Keratinocyte (primary cell): Measurements from ENCODE around the gene SLCO2B1. TPM values are rescaled to one million over a fixed set of nuclear protein-coding genes. Genes with fewer than 3 reads are reported as not detected.

Source experiments
- DNase-seq: peaks from one replicate; pipeline ENCODE4 v3.0.0-alpha.2; 2011; ENCODE audit warnings: low read depth, missing footprints, low spot score
- FAIRE-seq: peaks from 2 replicates; lab custom pipeline; 2011; peaks lifted over from hg19 to GRCh38; lab: Jason Lieb, UNC
- H2AFZ ChIP-seq: 2 replicates; pipeline ENCODE4 v1.6.0; 2012; ENCODE audit warnings: low read length, control low read depth, inconsistent platforms; ENCODE audit not compliant: control insufficient read depth
- H3K27ac ChIP-seq: 2 replicates; pipeline ENCODE4 v1.5.1; 2011; ENCODE audit warnings: low read length; ENCODE audit not compliant: control insufficient read depth, insufficient read depth
- H3K27me3 ChIP-seq: 3 replicates; pipeline ENCODE4 v1.6.0; 2011; ENCODE audit warnings: low read length; ENCODE audit not compliant: control insufficient read depth, insufficient read depth; ENCODE audit errors: extremely low read depth
- H3K36me3 ChIP-seq, 2 experiments: 2 replicates in 1 of 2; 3 replicates in 1 of 2; pipeline ENCODE4 v1.5.1; 2011; ENCODE audit warnings: low read length in 2 of 2, mild to moderate bottlenecking in 1 of 2; ENCODE audit not compliant: control insufficient read depth in 2 of 2, insufficient read depth in 2 of 2; ENCODE audit errors: extremely low read depth in 1 of 2
- H3K4me1 ChIP-seq: 3 replicates; pipeline ENCODE4 v1.5.1; 2011; ENCODE audit warnings: low read length; ENCODE audit not compliant: control insufficient read depth, insufficient read depth; ENCODE audit errors: extremely low read depth
- H3K4me2 ChIP-seq: 3 replicates; pipeline ENCODE4 v1.6.0; 2011; ENCODE audit warnings: low read depth, low read length; ENCODE audit not compliant: control insufficient read depth, insufficient read depth; ENCODE audit errors: extremely low read depth
- H3K4me3 ChIP-seq, 3 experiments: fragments of 200-600 bp in 1 of 3; sonication (generic) in 1 of 3; 2 replicates in 2 of 3; 3 replicates in 1 of 3; pipeline ENCODE4 v1.5.1; 2011 to 2016; ENCODE audit warnings: low read length in 3 of 3, mild to moderate bottlenecking in 3 of 3, control low read depth in 2 of 3, inconsistent platforms in 1 of 3, low read depth in 1 of 3, mixed read lengths in 1 of 3, mixed run types in 1 of 3, moderate library complexity in 1 of 3; ENCODE audit not compliant: control insufficient read depth in 2 of 3, insufficient read depth in 2 of 3; ENCODE audit errors: extremely low read depth in 1 of 3
- H3K79me2 ChIP-seq: 2 replicates; pipeline ENCODE4 v1.6.0; 2012; ENCODE audit warnings: low read length; ENCODE audit not compliant: control insufficient read depth, insufficient read depth
- H3K9ac ChIP-seq: 3 replicates; pipeline ENCODE4 v1.6.0; 2011; ENCODE audit warnings: low read length; ENCODE audit not compliant: control insufficient read depth, insufficient read depth; ENCODE audit errors: extremely low read depth
- H3K9me1 ChIP-seq: 3 replicates; pipeline ENCODE4 v1.6.0; 2011; ENCODE audit warnings: low read length; ENCODE audit not compliant: control insufficient read depth, insufficient read depth; ENCODE audit errors: extremely low read depth
- H3K9me3 ChIP-seq: 2 replicates; pipeline ENCODE4 v1.5.1; 2012; ENCODE audit warnings: low read depth, low read length; ENCODE audit not compliant: control insufficient read depth
- H4K20me1 ChIP-seq: 3 replicates; pipeline ENCODE4 v1.6.0; 2011; ENCODE audit warnings: low read length; ENCODE audit not compliant: control insufficient read depth, insufficient read depth; ENCODE audit errors: extremely low read depth
- EZH2 ChIP-seq: IDR thresholded peaks from one replicate; pipeline ENCODE4 v1.6.1; 2012; ENCODE audit warnings: inconsistent platforms, mild to moderate bottlenecking, low read length, moderate library complexity
- dilution Hi-C: fragments of 300-500 bp; cut with MboI; formaldehyde crosslinking; loops from one replicate; pipeline ENCODE4 v1.7.0; 2020; ENCODE audit warnings: low sequenced_read_pairs; ENCODE audit not compliant: extremely low pct_ligation_motif_present
- polyA plus RNA-seq, 5 experiments: library from polyadenylated mRNA; depleted of rRNA in 3 of 5; stranded (reverse) in 3 of 5; stranded (forward) in 1 of 5; unstranded in 1 of 5; fragments of >200 nt; gene quantifications; 1 replicate in 1 of 5; 2 replicates in 3 of 5; 3 replicates in 1 of 5; pipeline versions ENCODE4 v1.2.1 to v1.2.3, GENCODE V29; 2011 to 2012; ENCODE audit warnings: missing spikeins in 2 of 5, low read depth in 1 of 5, low replicate concordance in 1 of 5
- TF ChIP-seq, protein P1 (sequence below), 3 experiments: IDR thresholded peaks in 1 of 3; conservative IDR thresholded peaks in 1 of 3; optimal IDR thresholded peaks in 1 of 3; 2 replicates in 2 of 3; 3 replicates in 1 of 3; pipeline versions ENCODE3 to v1.5.1; 2011; ENCODE audit warnings: low read length in 3 of 3, mild to moderate bottlenecking in 3 of 3, moderate library complexity in 2 of 3, control low read depth in 1 of 3, inconsistent platforms in 1 of 3; ENCODE audit not compliant: insufficient read depth in 2 of 3; ENCODE audit errors: extremely low read depth in 1 of 3

SLCO2B1 gene
- polyA plus RNA-seq, 1 donor (not counting 4 experiments of a cell fraction or from before 2014, with no cell fraction given) = not detected

DNA sequence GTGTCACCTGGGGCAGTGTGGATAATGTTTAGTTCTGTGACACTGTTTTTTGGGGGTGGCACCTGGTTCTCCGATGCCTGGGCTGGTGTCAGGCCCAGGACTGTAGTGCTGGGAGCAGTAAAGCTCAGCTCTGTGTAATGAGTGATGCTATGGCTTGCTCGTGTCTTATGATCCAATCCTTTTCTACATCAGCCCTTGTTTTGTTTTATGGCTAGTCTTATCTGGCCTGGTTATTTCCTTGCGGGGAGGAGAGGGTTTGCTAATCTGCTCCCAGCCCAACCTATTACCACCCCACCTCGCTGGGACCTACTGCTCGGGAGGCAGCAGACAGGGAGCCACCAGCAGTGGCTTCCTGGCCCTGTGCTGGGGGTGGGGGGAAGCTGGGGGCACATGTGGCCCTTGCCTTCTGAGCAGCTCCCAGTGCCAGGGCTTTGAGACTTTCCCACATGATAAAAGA is 54.7 kb downstream of the SLCO2B1 start:
- DNase-seq (no peak), FAIRE-seq (no peak)
- Histone ChIP-seq H3K4me3 (no peak overlapping the region), H3K27me3 (peaks cover 21% of the 10 kb centered on the region), H4K20me1 (peaks cover 2% of the 10 kb centered on the region), H3K36me3 (no peaks in the 10 kb centered on the region), H3K9ac (no peak overlapping the region), H3K27ac (no peak overlapping the region), H3K79me2 (no peaks in the 10 kb centered on the region), H3K9me1 (no peaks in the 10 kb centered on the region), H3K4me2 (no peak overlapping the region), H3K4me1 (no peaks in the 10 kb centered on the region), H2AFZ (no peak overlapping the region), H3K9me3 (no peaks in the 10 kb centered on the region)
- no peak for TF ChIP-seq EZH2
- TF ChIP-seq, protein P1, sequence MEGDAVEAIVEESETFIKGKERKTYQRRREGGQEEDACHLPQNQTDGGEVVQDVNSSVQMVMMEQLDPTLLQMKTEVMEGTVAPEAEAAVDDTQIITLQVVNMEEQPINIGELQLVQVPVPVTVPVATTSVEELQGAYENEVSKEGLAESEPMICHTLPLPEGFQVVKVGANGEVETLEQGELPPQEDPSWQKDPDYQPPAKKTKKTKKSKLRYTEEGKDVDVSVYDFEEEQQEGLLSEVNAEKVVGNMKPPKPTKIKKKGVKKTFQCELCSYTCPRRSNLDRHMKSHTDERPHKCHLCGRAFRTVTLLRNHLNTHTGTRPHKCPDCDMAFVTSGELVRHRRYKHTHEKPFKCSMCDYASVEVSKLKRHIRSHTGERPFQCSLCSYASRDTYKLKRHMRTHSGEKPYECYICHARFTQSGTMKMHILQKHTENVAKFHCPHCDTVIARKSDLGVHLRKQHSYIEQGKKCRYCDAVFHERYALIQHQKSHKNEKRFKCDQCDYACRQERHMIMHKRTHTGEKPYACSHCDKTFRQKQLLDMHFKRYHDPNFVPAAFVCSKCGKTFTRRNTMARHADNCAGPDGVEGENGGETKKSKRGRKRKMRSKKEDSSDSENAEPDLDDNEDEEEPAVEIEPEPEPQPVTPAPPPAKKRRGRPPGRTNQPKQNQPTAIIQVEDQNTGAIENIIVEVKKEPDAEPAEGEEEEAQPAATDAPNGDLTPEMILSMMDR (optimal IDR thresholded peaks at IDR 0.05 in 1 of 3, IDR thresholded peaks at IDR 0.05 in 1 of 3, conservative IDR thresholded peaks at IDR 0.05 in 1 of 3; ENCODE audit: extremely low read depth in 1 of 3, insufficient read depth in 2 of 3, low read length in 3 of 3) = no peak
- dilution Hi-C loops = loop anchor here (25.0 kb wide), 1 partner anchor 168 kb away; no protein-coding TSS in a partner anchor

DNA sequence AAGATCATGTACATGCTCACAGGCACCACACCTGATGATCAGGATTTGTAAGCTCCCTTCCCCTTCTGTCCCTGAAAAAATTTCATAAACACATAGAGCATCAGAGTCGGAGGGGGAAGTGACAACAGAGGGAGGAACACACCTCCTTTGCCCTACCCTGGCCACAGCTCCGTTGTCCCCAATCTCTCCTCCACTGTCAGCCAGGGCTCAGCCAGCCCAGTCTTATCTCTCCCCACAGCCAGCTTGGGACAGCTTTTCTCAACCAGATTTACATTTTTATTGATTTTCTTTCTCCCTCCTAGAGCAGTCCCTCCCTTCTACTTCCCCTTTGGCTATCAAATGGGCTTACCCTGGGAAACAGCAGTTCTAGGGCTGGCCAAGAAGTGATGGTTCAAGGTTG is 57.5 kb downstream of the SLCO2B1 start:
- FAIRE-seq = no peak

More for the DNA sequence above, 57.5 kb downstream of the SLCO2B1 start:
- dilution Hi-C loops = loop anchor here (25.0 kb wide), 1 partner anchor 171 kb away; no protein-coding TSS in a partner anchor
- Histone ChIP-seq H3K79me2 (no peaks in the 10 kb centered on the region), H3K36me3 (no peaks in the 10 kb centered on the region), H3K9ac (no peak overlapping the region), H3K27me3 (peaks cover 15% of the 10 kb centered on the region), H3K4me1 (no peaks in the 10 kb centered on the region), H3K9me1 (no peaks in the 10 kb centered on the region), H3K9me3 (no peaks in the 10 kb centered on the region), H3K4me3 (no peak overlapping the region), H3K27ac (no peak overlapping the region), H3K4me2 (no peak overlapping the region), H4K20me1 (peaks cover 2% of the 10 kb centered on the region), H2AFZ (no peak overlapping the region)
- no peak for TF ChIP-seq EZH2
- TF ChIP-seq, protein P1 (optimal IDR thresholded peaks at IDR 0.05 in 1 of 3, IDR thresholded peaks at IDR 0.05 in 1 of 3, conservative IDR thresholded peaks at IDR 0.05 in 1 of 3; ENCODE audit: extremely low read depth in 1 of 3, insufficient read depth in 2 of 3, low read length in 3 of 3) = no peak
- DNase-seq = no peak
